Activated CD4-positive, alpha-beta T cell treated with anti-CD3 and anti-CD28 coated beads for 24 hours (primary cell): ENCODE data around the gene ZNF638.
"Not testable (repeated sequence)": the region's sequence is repeated elsewhere in the genome, so short reads cannot be mapped to it uniquely, and the experiment has no call there.

Experiments
- DNase-seq, 2 donors: peaks; one replicate each; pipeline ENCODE4 v3.0.0-alpha.2; 2020; ENCODE audit warnings: low read depth in 2 of 2

Gene ZNF638

DNA sequence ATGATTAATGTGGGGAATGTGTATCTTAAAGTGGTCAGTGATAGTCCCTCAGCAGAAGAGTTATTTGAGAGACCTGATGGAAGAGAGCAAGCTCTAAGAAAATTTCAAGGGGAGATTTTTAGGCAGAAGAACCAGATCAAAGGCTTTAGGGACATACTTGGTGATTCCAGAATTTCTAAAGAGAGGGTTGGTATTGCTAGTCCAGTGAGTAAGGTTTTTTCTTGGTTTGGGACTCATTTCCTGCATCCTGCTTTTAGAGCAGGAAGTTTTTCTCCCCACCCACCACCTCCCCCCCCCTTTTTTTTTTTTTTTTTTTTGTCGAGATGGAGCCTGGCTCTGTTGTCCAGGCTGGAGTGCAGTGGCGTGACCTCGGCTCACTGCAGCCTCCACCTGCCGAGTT is 79.1 kb downstream of the ZNF638 start:
- DNase-seq: no peak

DNA sequence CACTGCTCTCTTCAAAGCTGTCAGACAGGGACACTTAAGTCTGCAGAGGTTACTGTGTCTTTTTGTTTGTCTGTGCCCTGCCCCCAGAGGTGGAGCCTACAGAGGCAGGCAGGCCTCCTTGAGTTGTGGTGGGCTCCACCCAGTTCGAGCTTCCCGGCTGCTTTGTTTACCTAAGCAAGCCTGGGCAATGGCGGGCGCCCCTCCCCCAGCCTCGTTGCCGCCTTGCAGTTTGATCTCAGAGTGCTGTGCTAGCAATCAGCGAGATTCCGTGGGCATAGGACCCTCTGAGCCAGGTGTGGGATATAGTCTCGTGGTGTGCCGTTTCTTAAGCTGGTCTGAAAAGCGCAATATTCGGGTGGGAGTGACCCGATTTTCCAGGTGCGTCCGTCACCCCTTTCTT is 85.3 kb downstream of the ZNF638 start:
- DNase-seq: not testable (repeated sequence)

DNA sequence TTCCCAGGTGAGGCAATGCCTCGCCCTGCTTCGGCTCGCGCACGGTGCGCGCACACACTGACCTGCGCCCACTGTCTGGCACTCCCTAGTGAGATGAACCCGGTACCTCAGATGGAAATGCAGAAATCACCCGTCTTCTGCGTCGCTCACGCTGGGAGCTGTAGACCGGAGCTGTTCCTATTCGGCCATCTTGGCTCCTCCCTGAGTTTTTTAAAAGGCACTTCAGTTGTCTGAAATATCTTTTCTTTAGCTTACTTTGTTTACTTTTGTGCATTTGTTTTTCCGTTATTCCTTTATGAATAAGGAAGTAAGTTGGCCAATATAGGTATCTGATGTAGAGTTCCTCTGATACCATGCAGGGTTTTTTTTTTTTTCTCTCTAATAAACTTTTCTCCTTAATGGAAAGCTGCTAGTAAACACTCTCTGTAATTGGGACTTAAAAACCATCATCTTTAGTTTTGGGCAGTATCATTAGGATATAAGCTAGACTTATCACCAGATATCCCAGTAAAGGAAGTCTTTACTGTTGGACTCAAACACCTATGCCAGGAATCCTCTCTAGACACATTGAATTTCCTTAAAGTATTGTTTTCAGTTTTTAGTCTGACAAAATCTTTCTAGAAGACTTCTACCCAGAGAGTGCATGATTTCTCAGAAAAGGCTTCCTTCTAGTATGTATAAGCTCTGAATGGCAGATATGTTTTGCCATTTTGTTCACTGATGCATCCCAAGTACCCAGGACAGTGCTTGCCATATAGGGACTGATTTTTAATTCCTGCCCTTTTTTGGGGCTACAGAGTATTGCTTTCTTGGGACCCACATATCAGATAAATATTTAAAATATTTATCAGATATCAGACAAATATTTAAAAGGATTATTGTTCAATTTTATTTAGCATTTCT is 86.0 kb downstream of the ZNF638 start:
- no peak for DNase-seq

DNA sequence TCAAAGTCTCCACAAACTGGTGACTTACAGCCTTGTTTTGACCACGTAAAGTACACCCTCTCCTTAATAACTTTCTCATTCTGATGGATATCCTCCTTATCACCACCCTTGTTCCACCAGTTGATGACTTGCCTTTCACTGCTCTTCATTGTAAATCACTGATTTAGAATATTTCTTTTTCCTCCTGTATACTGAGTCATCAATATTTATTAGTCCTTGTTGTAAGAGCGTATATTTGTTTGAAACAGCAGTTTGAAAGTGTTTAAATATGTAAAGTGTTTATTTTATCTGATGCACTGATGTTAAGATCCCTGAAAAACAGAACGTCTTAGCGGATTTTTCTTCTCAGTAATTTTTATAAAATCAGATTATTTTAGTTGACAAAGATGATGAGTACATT is 87.6 kb downstream of the ZNF638 start:
- DNase-seq: no peak

DNA sequence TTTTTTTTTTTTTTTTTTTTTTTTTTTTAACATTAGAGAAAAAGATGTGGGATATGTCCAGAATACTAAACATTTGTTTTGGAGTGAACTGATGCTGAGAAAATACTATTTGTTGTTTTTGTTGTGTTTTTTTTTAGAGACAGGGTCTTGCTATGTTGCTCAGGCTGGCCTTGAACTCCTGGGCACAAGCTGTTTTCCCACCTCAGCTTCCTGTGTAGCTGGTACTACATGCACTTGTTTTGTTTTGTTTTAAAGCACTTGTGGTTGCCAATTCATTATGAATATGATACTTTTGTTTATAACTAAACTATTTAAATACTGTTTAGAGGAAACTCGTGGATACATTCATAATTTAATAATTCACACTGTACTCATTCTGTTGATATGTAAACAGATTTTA is 88.4 kb downstream of the ZNF638 start:
- no peak for DNase-seq

DNA sequence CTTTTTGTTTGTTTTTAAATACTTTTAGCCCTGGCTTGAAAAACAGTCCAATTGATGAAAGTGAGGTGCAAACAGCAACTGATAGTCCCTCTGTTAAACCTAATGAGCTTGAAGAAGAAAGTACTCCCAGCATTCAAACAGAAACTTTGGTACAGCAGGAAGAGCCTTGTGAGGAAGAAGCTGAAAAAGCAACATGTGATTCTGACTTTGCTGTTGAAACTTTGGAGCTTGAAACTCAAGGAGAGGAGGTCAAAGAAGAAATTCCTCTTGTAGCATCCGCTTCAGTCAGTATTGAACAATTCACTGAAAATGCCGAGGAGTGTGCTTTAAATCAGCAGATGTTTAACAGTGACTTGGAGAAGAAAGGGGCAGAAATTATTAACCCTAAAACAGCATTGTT is 91.2 kb downstream of the ZNF638 start:
- DNase-seq: no peak

DNA sequence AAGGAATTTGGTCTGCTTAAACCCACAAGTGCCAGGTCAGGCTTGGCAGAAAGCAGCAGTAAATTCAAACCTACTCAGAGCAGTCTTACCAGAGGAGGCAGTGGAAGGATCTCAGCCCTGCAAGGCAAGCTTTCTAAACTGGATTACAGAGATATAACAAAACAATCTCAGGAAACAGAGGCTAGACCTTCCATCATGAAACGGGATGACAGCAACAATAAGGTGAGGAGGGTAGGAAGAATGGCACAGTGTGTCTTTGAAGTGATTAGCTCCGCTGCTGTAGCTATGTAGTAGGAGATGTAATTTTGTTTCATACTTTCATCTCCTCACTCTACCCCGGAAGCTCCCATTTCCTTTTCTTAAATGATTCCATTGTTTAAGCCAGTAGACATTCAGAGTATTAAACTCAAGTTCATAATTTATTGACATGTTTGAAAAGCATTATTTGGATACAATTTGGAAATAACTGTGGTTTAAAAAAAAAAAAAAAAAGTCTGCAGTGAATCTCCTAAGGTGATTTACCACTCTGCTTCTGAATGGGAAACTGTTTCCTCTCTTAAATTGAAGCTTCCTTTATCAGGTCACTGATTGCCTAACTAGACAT is 92.3 kb downstream of the ZNF638 start:
- DNase-seq: no peak

DNA sequence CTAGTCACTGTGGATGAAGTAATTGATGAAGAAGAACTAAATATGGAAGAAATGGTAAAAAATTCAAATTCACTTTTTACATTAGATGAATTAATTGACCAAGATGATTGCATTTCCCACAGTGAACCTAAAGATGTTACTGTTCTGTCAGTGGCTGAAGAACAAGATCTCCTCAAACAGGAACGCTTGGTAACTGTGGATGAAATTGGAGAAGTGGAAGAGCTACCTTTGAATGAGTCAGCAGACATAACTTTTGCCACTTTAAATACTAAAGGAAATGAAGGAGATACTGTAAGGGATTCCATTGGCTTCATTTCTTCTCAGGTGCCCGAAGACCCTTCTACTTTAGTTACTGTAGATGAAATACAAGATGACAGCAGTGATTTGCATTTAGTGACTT is 95.1 kb downstream of the ZNF638 start:
- DNase-seq: no peak

DNA sequence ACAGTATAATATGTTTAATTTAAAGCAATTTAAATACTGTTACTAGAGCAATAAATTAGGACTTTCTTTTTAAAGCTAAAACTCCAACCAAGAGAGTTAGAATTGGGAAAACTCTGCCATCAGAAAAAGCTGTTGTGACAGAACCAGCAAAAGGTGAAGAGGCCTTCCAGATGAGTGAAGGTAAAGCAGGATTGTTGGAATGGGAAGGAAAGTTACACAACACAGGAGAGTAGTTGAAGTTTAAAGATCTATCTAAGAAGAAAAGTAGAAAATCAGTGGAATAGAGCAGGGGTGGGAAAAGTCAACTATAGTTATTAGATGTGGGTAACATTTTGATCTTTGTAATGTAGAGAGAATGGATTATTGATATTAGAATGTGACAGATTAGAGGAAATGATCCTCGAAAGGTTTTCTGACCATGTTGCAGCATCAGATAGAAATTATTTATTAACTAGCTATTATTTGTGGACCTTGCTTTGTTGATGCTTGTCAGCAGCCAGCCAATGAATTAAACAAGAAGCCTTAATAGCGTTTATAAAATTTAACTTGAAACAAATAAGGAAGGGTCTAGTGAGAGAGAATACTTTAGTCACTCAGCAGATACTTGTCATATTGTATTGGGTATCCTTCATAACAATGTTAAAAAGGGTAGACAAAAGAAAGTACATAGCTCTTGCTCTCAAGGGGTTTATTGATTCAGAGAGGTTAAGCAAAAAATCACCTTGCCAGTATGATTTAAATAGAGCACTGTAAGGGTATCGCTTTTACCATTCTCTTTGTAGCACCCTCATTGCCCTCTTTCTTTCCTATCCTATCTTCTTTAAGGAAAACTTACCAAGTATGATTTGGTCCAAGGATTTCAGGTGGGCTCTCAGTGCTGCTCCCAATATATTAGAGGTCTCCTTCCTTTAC is 97.1 kb downstream of the ZNF638 start:
- no peak for DNase-seq

DNA sequence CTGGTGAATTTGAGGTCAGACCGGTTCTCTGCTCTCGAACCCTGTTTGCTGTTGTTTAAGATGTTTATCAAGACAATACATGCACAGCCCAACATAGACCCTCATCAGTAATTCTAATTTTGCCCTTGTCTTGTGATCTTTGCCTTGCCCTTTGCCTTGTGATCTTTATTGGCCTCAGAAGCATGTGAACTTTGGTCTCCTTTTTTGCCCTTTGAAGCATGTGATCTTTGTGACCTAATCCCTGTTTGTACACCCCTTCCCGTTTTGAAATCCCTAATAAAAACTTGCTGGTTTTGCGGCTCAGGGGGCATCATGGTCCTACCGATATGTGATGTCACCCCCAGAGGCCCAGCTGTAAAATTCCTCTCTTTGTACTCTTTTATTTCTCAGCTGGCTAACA is 113.6 kb downstream of the ZNF638 start:
- DNase-seq: not testable (repeated sequence)

DNA sequence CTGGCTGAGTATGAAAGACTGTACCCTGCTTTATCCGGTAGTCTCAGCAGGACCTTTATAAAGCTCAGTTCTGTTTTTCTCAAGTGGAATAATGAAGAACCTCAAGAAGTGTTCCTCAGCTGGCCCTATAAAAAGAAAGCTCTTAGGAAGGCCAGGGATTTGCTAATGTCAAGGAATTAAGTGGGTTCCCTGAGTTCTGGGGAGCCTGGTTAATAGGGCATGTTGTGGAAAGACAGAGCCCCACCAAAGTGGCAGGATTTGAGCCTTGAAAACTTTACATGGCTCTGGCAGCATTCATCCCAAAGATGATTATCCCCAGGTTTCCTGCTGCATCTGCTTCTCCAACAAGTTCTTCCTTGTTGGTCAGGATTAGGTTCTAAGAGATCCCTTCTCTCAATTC is 114.9 kb downstream of the ZNF638 start:
- no peak for DNase-seq

DNA sequence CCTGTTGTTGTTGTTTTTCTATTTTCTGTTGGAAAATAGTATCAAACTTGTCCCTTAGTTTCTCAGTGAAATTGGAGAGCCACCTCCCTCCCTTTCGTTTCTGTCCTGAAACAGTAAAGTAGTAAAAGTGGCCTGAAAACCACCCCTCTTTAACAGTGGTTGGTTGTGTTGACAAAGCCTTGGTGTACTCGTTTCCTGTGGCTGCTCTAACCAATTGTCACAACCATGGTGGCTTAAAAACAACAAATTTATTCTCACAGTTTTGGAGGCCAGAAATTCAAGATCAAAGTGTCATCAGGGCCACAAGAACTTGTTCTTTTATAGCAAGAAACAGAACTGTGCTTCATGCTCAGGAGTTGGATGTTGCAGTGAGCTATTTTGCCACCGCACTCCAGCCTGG is 117.8 kb downstream of the ZNF638 start:
- DNase-seq: no peak

DNA sequence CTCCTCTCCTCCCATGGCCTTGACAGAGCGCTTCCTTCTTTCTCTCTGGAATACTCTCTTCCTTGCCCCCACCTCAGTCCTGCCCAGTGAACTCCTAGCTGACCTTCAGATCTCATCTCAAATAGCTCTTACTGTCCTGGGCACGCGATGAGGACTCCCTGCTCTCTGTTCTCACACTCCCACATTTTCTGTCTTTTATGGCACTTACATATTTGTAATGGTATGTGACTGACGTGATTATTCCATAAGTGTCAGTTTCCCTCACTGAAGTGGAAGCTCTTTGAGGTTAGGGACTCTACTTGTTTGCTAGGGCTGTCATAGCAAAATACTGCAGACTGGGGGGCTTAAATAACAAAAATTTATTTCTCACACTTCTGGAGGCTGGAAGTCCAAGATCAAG is 120.1 kb downstream of the ZNF638 start:
- no peak for DNase-seq

DNA sequence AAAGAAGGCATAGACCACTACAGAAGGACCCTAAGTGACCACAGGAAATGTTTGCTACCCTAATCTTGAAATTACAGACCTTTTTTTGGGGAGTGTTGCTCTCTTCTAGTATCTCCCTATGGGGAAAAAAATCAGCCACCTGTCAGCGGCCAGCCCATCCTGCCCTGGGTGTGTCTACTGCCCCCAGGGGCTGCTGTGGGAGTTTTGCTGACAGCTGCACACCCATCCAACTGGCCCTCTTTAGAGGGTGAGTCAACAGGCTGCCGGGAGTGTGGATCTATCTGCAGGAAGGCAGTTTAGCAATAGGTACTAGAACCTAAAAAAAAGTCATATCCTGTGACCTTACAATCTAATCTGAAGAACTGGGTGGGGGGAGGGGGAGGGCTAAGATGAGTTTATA is 121.0 kb downstream of the ZNF638 start:
- DNase-seq: no peak

DNA sequence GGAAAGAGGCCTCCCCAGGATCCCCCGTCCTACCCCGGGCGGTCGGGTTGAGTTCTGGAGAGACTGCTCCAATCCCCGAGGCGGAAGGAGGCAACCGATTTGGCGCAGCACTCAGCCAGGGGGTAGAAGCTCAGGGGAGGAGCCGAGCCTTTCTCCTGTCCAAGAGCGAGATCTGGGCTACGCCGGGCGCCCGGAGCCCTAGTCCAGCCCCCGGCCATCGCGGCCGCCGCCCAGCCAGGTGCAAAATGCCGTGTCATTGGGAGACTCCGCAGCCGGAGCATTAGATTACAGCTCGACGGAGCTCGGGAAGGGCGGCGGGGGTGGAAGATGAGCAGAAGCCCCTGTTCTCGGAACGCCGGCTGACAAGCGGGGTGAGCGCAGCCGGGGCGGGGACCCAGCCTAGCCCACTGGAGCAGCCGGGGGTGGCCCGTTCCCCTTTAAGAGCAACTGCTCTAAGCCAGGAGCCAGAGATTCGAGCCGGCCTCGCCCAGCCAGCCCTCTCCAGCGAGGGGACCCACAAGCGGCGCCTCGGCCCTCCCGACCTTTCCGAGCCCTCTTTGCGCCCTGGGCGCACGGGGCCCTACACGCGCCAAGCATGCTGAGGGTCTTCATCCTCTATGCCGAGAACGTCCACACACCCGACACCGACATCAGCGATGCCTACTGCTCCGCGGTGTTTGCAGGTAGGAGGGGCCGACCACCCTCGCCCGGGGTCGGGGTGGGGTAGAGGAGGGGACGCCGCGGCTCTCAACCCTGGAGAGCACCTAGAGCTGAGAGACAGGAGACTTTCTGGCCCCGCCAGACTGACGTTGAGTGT is 122.0 kb downstream of the ZNF638 start, which contains the start of gene DYSF:
Gene DYSF (plus strand): TSS at position 158 of the 817 bp plus-strand sequence.
- no peak for DNase-seq

DNA sequence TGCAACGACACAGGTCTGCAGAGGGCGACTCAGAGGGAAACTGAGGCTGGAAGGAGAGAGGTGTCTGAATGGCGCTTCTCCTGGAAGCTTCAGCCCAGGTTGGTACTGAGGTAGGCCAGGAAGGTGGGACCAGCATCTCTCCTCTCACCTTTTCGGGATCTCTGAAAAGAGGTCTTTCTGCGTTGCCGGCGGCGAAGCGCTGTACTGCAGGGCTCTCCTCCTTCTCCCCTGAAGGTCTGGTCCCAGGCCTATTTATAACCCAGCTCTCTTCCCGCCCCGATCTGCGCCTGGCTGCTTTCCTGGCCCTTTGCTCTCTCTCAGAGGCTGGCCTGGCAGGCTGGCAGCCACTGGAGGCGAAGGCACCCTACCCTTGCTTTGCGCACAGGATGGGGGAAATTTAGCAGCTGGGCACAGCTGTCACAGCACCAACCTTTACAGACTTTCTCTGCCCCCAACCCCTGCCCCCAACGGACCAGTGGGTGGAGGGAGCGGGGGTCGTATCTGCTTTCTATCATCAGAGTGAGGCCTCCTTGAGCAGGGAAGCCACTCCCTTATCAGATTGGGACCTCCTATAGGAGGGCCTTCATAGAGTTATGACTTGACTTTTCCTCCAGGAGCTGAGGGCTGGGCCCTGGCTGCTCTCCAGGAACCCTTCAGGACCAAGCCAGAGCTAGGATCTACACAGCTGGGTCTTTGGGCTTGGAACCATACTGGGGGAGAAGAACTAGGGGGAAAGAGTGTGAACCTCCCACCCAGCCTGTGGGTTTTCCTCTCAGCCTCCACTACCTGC is 122.8 kb downstream of the ZNF638 start:
- DNase-seq: no peak

DNA sequence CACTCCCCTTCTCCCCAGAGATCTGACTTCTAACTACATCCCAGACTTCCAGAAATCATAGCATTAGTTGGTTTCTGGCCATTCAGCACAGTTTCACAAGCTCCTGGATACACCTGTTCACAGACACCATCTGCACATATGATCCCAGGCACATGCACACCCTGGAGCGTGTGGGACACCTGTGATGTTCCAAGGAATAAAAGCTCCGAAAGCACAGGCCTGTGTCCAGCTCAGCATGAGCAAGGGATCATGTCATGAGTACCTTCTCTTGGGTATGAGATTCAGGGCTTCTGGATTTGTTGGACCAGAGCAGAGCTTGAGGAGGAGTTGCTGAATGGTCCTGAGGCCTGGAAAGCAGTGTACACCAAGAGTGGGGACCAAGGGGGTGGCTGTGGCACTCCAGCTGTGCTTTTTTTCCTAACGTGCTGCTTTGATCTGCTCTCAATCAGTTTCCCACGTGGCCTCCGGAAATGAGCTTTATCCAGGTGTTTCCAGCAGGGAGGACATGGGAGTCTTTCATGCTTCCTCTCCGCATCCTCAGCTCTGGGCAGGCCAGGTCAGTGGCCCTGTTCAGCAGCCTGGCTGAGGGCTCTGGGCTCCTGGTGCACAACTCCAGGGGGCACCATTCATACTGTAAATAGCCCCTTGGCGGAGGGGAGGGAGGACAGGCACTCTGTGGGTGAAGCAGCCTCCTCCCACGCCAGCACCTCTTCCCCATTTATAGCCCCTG is 123.6 kb downstream of the ZNF638 start:
- DNase-seq: no peak

DNA sequence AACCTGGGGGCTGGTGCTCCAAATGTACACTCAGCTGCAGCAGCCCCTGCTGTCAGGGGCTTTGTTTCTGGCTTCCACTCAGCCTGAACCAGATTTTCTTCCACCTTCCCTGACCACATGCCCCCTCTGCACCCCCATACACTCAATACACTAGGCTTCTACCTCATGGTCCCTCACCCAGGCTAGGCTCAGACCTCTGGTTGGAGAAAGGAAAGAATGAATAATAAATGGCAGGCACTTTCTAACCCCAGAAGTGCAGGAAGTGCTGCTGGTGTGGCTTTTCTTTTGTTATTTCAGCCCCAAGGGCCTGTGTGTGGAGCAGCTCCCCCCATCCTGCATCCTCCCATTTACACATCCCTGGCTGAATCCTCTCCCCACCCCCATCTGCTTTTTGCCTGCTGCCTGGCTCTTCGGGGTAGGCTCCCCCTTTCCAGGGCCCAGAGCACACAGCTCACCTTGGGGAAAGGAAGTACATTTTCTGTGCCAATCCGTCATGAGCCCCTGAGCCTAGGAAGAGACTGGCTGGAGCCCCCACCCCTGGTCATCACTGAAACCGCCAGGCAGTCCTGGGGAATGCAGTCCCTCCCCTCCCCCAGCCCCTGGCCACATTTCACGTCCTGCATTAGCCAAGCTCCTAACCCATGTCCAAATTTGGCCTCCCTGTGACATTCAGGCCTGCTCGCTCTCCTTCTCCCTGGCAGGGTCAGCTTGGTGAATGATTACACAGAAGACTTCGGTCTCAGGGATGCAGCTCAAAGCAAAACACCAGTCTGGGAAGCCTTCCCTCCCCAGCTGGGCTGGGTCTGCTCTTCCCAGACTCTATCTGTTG is 124.4 kb downstream of the ZNF638 start:
- no peak for DNase-seq

DNA sequence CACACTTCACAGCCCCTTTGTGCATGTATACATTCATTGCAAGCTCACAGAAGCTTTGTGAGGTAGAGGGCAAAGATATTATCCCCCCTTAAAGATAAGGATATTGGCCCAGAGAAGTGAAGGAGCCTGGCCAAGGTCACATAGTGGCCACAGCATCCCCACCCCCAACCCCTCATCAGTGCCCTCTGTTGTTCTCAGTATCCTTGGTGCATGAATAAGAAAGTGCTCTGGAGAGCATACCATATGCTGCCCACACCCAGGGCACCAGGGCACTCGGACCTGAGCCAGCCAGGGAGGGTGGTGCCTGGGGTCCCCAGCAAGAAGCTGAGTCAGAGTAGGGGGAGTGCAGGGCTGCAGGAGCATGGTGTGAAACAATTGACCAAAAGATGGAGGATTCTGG is 125.0 kb downstream of the ZNF638 start:
- no peak for DNase-seq
